ENCODE measurements around the gene FLOT2. TPM values are rescaled to one million over a fixed set of nuclear protein-coding genes. Genes with fewer than 3 reads are reported as not detected.

Gene FLOT2
- polyA plus RNA-seq, 1 donor (not counting 4 experiments of a cell fraction or from before 2014, with no cell fraction given): 67.2 TPM

GRCh38 chr17:28862561-28862960 is 35.0 kb downstream of the FLOT2 start:
- peaks cover 3% of the 10 kb centered on the region for H3K9me1 ChIP-seq (ENCODE audit: control insufficient read depth, extremely low read depth, insufficient read depth, low read length)
- no peak overlapping the region for H3K27ac ChIP-seq (ENCODE audit: control insufficient read depth, insufficient read depth, low read length)
- H3K9me3 ChIP-seq (ENCODE audit: control insufficient read depth, low read depth, low read length): no peaks in the 10 kb centered on the region
- peaks cover 5% of the 10 kb centered on the region for H3K4me1 ChIP-seq (ENCODE audit: control insufficient read depth, extremely low read depth, insufficient read depth, low read length)
- no peak overlapping the region for H2AFZ ChIP-seq (ENCODE audit: control insufficient read depth, low read length)
- TF ChIP-seq EZH2 (IDR thresholded peaks at IDR 0.05; ENCODE audit: low read length) (no peak), CTCF (optimal IDR thresholded peaks at IDR 0.05 in 1 of 3, IDR thresholded peaks at IDR 0.05 in 1 of 3, conservative IDR thresholded peaks at IDR 0.05 in 1 of 3; ENCODE audit: extremely low read depth in 1 of 3, insufficient read depth in 2 of 3, low read length in 3 of 3) (no peak)
- no peak overlapping the region for H3K4me3 ChIP-seq (ENCODE audit: control insufficient read depth in 2 of 3, extremely low read depth in 1 of 3, insufficient read depth in 2 of 3, low read depth in 1 of 3, low read length in 3 of 3)
- peaks cover 23 to 24% of the 10 kb centered on the region in 2 experiments for H3K36me3 ChIP-seq (ENCODE audit: control insufficient read depth in 2 of 2, extremely low read depth in 1 of 2, insufficient read depth in 2 of 2, low read length in 2 of 2)
- no peaks in the 10 kb centered on the region for H3K27me3 ChIP-seq (ENCODE audit: control insufficient read depth, extremely low read depth, insufficient read depth, low read length)
- no peaks in the 10 kb centered on the region for H3K79me2 ChIP-seq (ENCODE audit: control insufficient read depth, insufficient read depth, low read length)
- H3K9ac ChIP-seq (ENCODE audit: control insufficient read depth, extremely low read depth, insufficient read depth, low read length): no peak overlapping the region
- dilution Hi-C loops (cut with MboI; ENCODE audit: extremely low pct_ligation_motif_present, low sequenced_read_pairs): no loop called here
- no peaks in the 10 kb centered on the region for H4K20me1 ChIP-seq (ENCODE audit: control insufficient read depth, extremely low read depth, insufficient read depth, low read length)
- DNase-seq (ENCODE audit: low read depth, low spot score) (no peak), FAIRE-seq (no peak)
- no peak overlapping the region for H3K4me2 ChIP-seq (ENCODE audit: control insufficient read depth, extremely low read depth, insufficient read depth, low read depth, low read length)

GRCh38 chr17:28861393-28862203 is 35.9 kb downstream of the FLOT2 start:
- TF ChIP-seq CTCF (optimal IDR thresholded peaks at IDR 0.05 in 1 of 3, IDR thresholded peaks at IDR 0.05 in 1 of 3, conservative IDR thresholded peaks at IDR 0.05 in 1 of 3; ENCODE audit: extremely low read depth in 1 of 3, insufficient read depth in 2 of 3, low read length in 3 of 3) (no peak), EZH2 (IDR thresholded peaks at IDR 0.05; ENCODE audit: low read length) (no peak)
- H3K4me3 ChIP-seq (ENCODE audit: control insufficient read depth in 2 of 3, extremely low read depth in 1 of 3, insufficient read depth in 2 of 3, low read depth in 1 of 3, low read length in 3 of 3): no peak overlapping the region
- dilution Hi-C loops (cut with MboI; ENCODE audit: extremely low pct_ligation_motif_present, low sequenced_read_pairs): no loop called here
- peaks cover 3% of the 10 kb centered on the region for H3K9me1 ChIP-seq (ENCODE audit: control insufficient read depth, extremely low read depth, insufficient read depth, low read length)
- DNase-seq (ENCODE audit: low read depth, low spot score) (no peak), FAIRE-seq (no peak)
- H3K27me3 ChIP-seq (ENCODE audit: control insufficient read depth, extremely low read depth, insufficient read depth, low read length): no peaks in the 10 kb centered on the region
- H4K20me1 ChIP-seq (ENCODE audit: control insufficient read depth, extremely low read depth, insufficient read depth, low read length): no peaks in the 10 kb centered on the region
- H3K4me1 ChIP-seq (ENCODE audit: control insufficient read depth, extremely low read depth, insufficient read depth, low read length): peaks cover 5% of the 10 kb centered on the region
- H3K9me3 ChIP-seq (ENCODE audit: control insufficient read depth, low read depth, low read length): no peaks in the 10 kb centered on the region
- no peak overlapping the region for H3K9ac ChIP-seq (ENCODE audit: control insufficient read depth, extremely low read depth, insufficient read depth, low read length)
- H3K79me2 ChIP-seq (ENCODE audit: control insufficient read depth, insufficient read depth, low read length): no peaks in the 10 kb centered on the region
- H3K27ac ChIP-seq (ENCODE audit: control insufficient read depth, insufficient read depth, low read length): no peak overlapping the region
- H3K4me2 ChIP-seq (ENCODE audit: control insufficient read depth, extremely low read depth, insufficient read depth, low read depth, low read length): no peak overlapping the region
- no peak overlapping the region for H2AFZ ChIP-seq (ENCODE audit: control insufficient read depth, low read length)
- peaks cover 24% of the 10 kb centered on the region in 2 experiments for H3K36me3 ChIP-seq (ENCODE audit: control insufficient read depth in 2 of 2, extremely low read depth in 1 of 2, insufficient read depth in 2 of 2, low read length in 2 of 2)

All from keratinocyte (primary cell).